ENCODE data around the gene CGB1.
"Not testable (repeated sequence)": the region's sequence is repeated elsewhere in the genome, so short reads cannot be mapped to it uniquely, and the experiment has no call there.

CGB1 gene

GRCh38 chr19:49057636-49058234, 21.0 kb upstream of the CGB1 start, which contains the start of gene CGB7:
Gene CGB7, minus strand, starts transcription at chr19:49057749. Its CDS starts 2,374 bp downstream, at chr19:49055375.
- no peak for DNase-seq

GRCh38 chr19:49056902-49057596, 20.4 kb upstream of the CGB1 start:
- DNase-seq: not testable (repeated sequence)

- no peak for DNase-seq
These were observed 19.6 kb upstream of the CGB1 start for GRCh38 chr19:49056101-49056901.

- DNase-seq: not testable (repeated sequence)
These were observed 13.8 kb upstream of the CGB1 start for GRCh38 chr19:49050376-49051033.

GRCh38 chr19:49049834-49050233, 13.1 kb upstream of the CGB1 start:
- not testable (repeated sequence) for DNase-seq

- not testable (repeated sequence) for DNase-seq
These were observed 12.3 kb upstream of the CGB1 start, which contains the start of gene CGB8 for GRCh38 chr19:49049011-49049410. Gene CGB8, minus strand, starts transcription at chr19:49049111. Its CDS starts 372 bp downstream, at chr19:49048739.

- DNase-seq: not testable (repeated sequence)
These were observed 6.9 kb upstream of the CGB1 start, which contains the start of gene CGB5 for GRCh38 chr19:49043548-49043947. Gene CGB5, plus strand, starts transcription at chr19:49043848. Its CDS starts 362 bp downstream, at chr19:49044210.

- not testable (repeated sequence) for DNase-seq
These were observed 6.0 kb upstream of the CGB1 start for GRCh38 chr19:49042666-49043065.

- DNase-seq: no peak
These were observed 5.5 kb upstream of the CGB1 start for GRCh38 chr19:49042177-49042576.

- DNase-seq: not testable (repeated sequence)
These were observed 3.0 kb upstream of the CGB1 start for GRCh38 chr19:49039736-49040135.

GRCh38 chr19:49038557-49039276, 2.0 kb upstream of the CGB1 start:
- DNase-seq: not testable (repeated sequence)

GRCh38 chr19:49038111-49038510, 1.4 kb upstream of the CGB1 start:
- not testable (repeated sequence) for DNase-seq

GRCh38 chr19:49031642-49032301, 4.9 kb downstream of the CGB1 start, which contains the start of gene CGB2:
Gene CGB2, plus strand, starts transcription at chr19:49031890. Its CDS starts 206 bp downstream, at chr19:49032096.
- not testable (repeated sequence) for DNase-seq

GRCh38 chr19:49030323-49030722, 6.4 kb downstream of the CGB1 start:
- DNase-seq: not testable (repeated sequence)

- not testable (repeated sequence) for DNase-seq
These were observed 6.9 kb downstream of the CGB1 start for GRCh38 chr19:49029749-49030148.

GRCh38 chr19:49028686-49029085, 8.0 kb downstream of the CGB1 start:
- not testable (repeated sequence) for DNase-seq

- not testable (repeated sequence) for DNase-seq
These were observed 11.1 kb downstream of the CGB1 start for GRCh38 chr19:49025599-49025998.

GRCh38 chr19:49025088-49025487, 11.6 kb downstream of the CGB1 start:
- DNase-seq: not testable (repeated sequence)

- DNase-seq: not testable (repeated sequence)
These were observed 12.5 kb downstream of the CGB1 start, which contains the start of gene CGB3 for GRCh38 chr19:49024233-49024632. Gene CGB3, minus strand, starts transcription at chr19:49024333. Its CDS starts 362 bp downstream, at chr19:49023971.

GRCh38 chr19:49022116-49022515, 14.6 kb downstream of the CGB1 start:
- DNase-seq: no peak

Measured in GF-D8 (cell line).